Measurements from ENCODE around the gene WDR20. TPM values are rescaled to one million over a fixed set of nuclear protein-coding genes. Genes with fewer than 3 reads are reported as not detected.

Gene WDR20
- total and polyA plus RNA-seq, 2 of the 8 experiments (the other 6 are each of a cell fraction or from before 2014, with no cell fraction given): 11.2 to 26.7 TPM

GRCh38 chr14:102213470-102213869 is 73.8 kb downstream of the WDR20 start:
- Histone ChIP-seq H3K27ac (ENCODE audit: low read depth, low read length) (no peak overlapping the region), H4K91ac (replicated peaks; ENCODE audit: insufficient read length, low read length) (no peak overlapping the region), H4K8ac (ENCODE audit: extremely low read depth, insufficient read depth, low read length) (no peak overlapping the region), H2BK120ac (replicated peaks; ENCODE audit: low read depth, low read length) (no peak overlapping the region), H3K56ac (replicated peaks; ENCODE audit: insufficient read length, low read depth, low read length) (no peak overlapping the region), H2AFZ (ENCODE audit: low read length) (no peak overlapping the region), H2BK20ac (ENCODE audit: low read length) (no peak overlapping the region), H4K5ac (ENCODE audit: insufficient read length, low read depth, low read length) (no peak overlapping the region), H3K79me1 (ENCODE audit: low read depth, low read length) (peaks cover 10% of the 10 kb centered on the region), H2BK5ac (ENCODE audit: low read depth, low read length) (no peak overlapping the region; the same call in 1 of the 2 replicates), H2BK15ac (ENCODE audit: low read length) (no peak overlapping the region), H3K4me3 (ENCODE audit: extremely low read depth in 1 of 4, insufficient read depth in 2 of 4, low read depth in 3 of 4, low read length in 4 of 4) (no peak overlapping the region), H3K18ac (ENCODE audit: extremely low read depth, low read length) (no peak overlapping the region), H3K9me3 (ENCODE audit: insufficient read depth in 2 of 2, low read depth in 1 of 2, low read length in 1 of 2) (no peaks in the 10 kb centered on the region), H2AK5ac (ENCODE audit: low read depth, low read length) (no peak overlapping the region), H4K20me1 (replicated peaks in 1 of 2; ENCODE audit: control insufficient read depth in 1 of 2, insufficient read depth in 2 of 2, low read length in 2 of 2) (peaks cover 2 to 19% of the 10 kb centered on the region in 2 experiments), H3K27me3 (replicated peaks in 1 of 4; ENCODE audit: control insufficient read depth in 3 of 4, extremely low read depth in 1 of 4, insufficient read depth in 3 of 4, low read length in 3 of 4) (no peaks in the 10 kb centered on the region), H3K23ac (ENCODE audit: insufficient read length) (no peak overlapping the region), H3K23me2 (ENCODE audit: low read depth, low read length) (no peaks in the 10 kb centered on the region), H3K14ac (ENCODE audit: insufficient read length) (no peak overlapping the region), H3K4ac (replicated peaks; ENCODE audit: insufficient read length, low read depth, low read length) (no peak overlapping the region), H3K79me2 (ENCODE audit: control insufficient read depth in 1 of 2, insufficient read depth in 2 of 2, low read length in 2 of 2) (peaks cover 0 to 21% of the 10 kb centered on the region in 2 experiments; a peak in 2 of 4 replicates), H3K4me1 (replicated peaks in 1 of 4; ENCODE audit: control insufficient read depth in 3 of 4, insufficient read depth in 4 of 4, low read length in 3 of 4) (peaks cover 0 to 12% (median 0%) of the 10 kb centered on the region in 4 experiments; a peak in 2 of 7 replicates), H2BK12ac (ENCODE audit: low read depth, low read length) (no peak overlapping the region), H3K36me3 (ENCODE audit: control insufficient read depth in 2 of 4, insufficient read depth in 4 of 4, low read length in 3 of 4) (peaks cover 0 to 3% (median 0%) of the 10 kb centered on the region in 4 experiments; a peak in 2 of 8 replicates), H3K9ac (replicated peaks in 1 of 4; ENCODE audit: extremely low read depth in 1 of 4, low read depth in 3 of 4, low read length in 3 of 4) (no peak overlapping the region), H3K4me2 (ENCODE audit: insufficient read depth in 1 of 2, low read depth in 2 of 2, low read length in 2 of 2) (no peak overlapping the region)
- no peak for FAIRE-seq
- WGBS, 2 experiments (ENCODE audit: extremely low coverage in 1 of 2, insufficient coverage in 1 of 2, insufficient read length in 1 of 2, insufficient replicate concordance in 2 of 2, low coverage in 1 of 2, low lambda C conversion rate in 2 of 2, missing lambda C conversion rate in 1 of 2): 91% methylated on average over 10 of the region's 10 CpGs; no CpG with 5 or more reads in 1 of the 2 experiments
- ChIA-PET POLR2A (ENCODE audit: partially characterized antibody) (interaction anchor here (0.9 to 1.5 kb wide), 2 partner anchors 8 to 125 kb away, joined by 3 to 4 read pairs; no protein-coding TSS in a partner anchor), CTCF (ENCODE audit: partially characterized antibody) (interaction anchor here (0.6 to 2.2 kb wide), 10 partner anchors 8 to 167 kb away, joined by 3 to 9 read pairs (median 4); no protein-coding TSS in a partner anchor)
- no peak for DNase-seq (ENCODE audit: low read depth in 1 of 2, low spot score in 2 of 2)
- TF ChIP-seq MAFK (IDR thresholded peaks at IDR 0.05; ENCODE audit: low read depth, low read length) (no peak), CHD2 (IDR thresholded peaks at IDR 0.05; ENCODE audit: low read length) (no peak), BACH1 (IDR thresholded peaks at IDR 0.05; ENCODE audit: low read length) (no peak), GABPA (IDR thresholded peaks at IDR 0.05; ENCODE audit: borderline replicate concordance, insufficient read depth, low read length) (no peak), PHF8 (conservative IDR thresholded peaks at IDR 0.05; ENCODE audit: low read depth, low read length) (no peak)
